ENCODE results near the gene TEX2.
"Not testable (repeated sequence)": the region's sequence is repeated elsewhere in the genome, so short reads cannot be mapped to it uniquely, and the experiment has no call there.

The TEX2 gene

GRCh38 chr17:64183815-64184214 is 79.2 kb downstream of the TEX2 start:
- DNase-seq (ENCODE audit: low read depth): no peak
- TF ChIP-seq CTCF (IDR thresholded peaks at IDR 0.05; ENCODE audit: low read length, missing control alignments): no peak
- H3K4me3 ChIP-seq (replicated peaks; ENCODE audit: low read depth, low read length): no peak overlapping the region

GRCh38 chr17:64182325-64183012 is 80.6 kb downstream of the TEX2 start:
- H3K4me3 ChIP-seq (replicated peaks; ENCODE audit: low read depth, low read length): no peak overlapping the region
- no peak for TF ChIP-seq CTCF (IDR thresholded peaks at IDR 0.05; ENCODE audit: low read length, missing control alignments)
- no peak for DNase-seq (ENCODE audit: low read depth)

- peak; percentile 90 for DNase-seq (ENCODE audit: low read depth)
- TF ChIP-seq CTCF (IDR thresholded peaks at IDR 0.05; ENCODE audit: low read length, missing control alignments): peak; percentile 48
- H3K4me3 ChIP-seq (replicated peaks; ENCODE audit: low read depth, low read length): no peak overlapping the region
Measured at GRCh38 chr17:64180089-64181073, 82.7 kb downstream of the TEX2 start.

- H3K4me3 ChIP-seq (replicated peaks; ENCODE audit: low read depth, low read length); DNase-seq (ENCODE audit: low read depth): not testable (repeated sequence)
Measured at GRCh38 chr17:64179024-64179423, 84.0 kb downstream of the TEX2 start.

GRCh38 chr17:64178011-64178825 is 84.8 kb downstream of the TEX2 start:
- no peak overlapping the region for H3K4me3 ChIP-seq (replicated peaks; ENCODE audit: low read depth, low read length)
- DNase-seq (ENCODE audit: low read depth): no peak
- no peak for TF ChIP-seq CTCF (IDR thresholded peaks at IDR 0.05; ENCODE audit: low read length, missing control alignments)

GRCh38 chr17:64177311-64178010 is 85.6 kb downstream of the TEX2 start:
- TF ChIP-seq CTCF (IDR thresholded peaks at IDR 0.05; ENCODE audit: low read length, missing control alignments): no peak
- H3K4me3 ChIP-seq (replicated peaks; ENCODE audit: low read depth, low read length): no peak overlapping the region
- DNase-seq (ENCODE audit: low read depth): no peak
